Caco-2 (cell line): Measurements from ENCODE around the gene SRP9. TPM values are rescaled to one million over a fixed set of nuclear protein-coding genes. Genes with fewer than 3 reads are reported as not detected.
"Not testable (repeated sequence)": the region's sequence is repeated elsewhere in the genome, so short reads cannot be mapped to it uniquely, and the experiment has no call there.

Experiments used
- BruUV-seq: library from RNA; stranded (reverse); fragments of 400-500 nt; replicated peaks from 2 replicates; lab custom pipeline; 2021; lab: Mats Ljungman, UMichigan
- CTCF ChIA-PET: fragments of 300-600 bp; sonication (Branson Sonifier 250); formaldehyde crosslinking; loops from one replicate; lab custom pipeline; 2022; ENCODE audit warnings: antibody characterized with exemption; lab: Charles Lee
- POLR2A ChIA-PET: fragments of 300-600 bp; sonication (Branson Sonifier 250); formaldehyde crosslinking; loops from one replicate; lab custom pipeline; 2022; ENCODE audit warnings: antibody characterized with exemption; lab: Charles Lee
- DNase-seq, 2 experiments: peaks; one replicate each; pipeline versions ENCODE4 v3.0.0 to v3.0.0-alpha.2; 2020 to 2022
- H3K27me3 ChIP-seq: replicated peaks from 2 replicates; pipeline ENCODE4 v1.6.0; 2011; ENCODE audit warnings: low read length; ENCODE audit not compliant: control insufficient read depth, insufficient read depth
- H3K36me3 ChIP-seq: 2 replicates; pipeline ENCODE4 v1.5.1; 2011; ENCODE audit warnings: low read length; ENCODE audit not compliant: control insufficient read depth, insufficient read depth
- H3K4me1 ChIP-seq: fragments of 250-450 bp; sonication (Bioruptor Pico); 2 replicates; pipeline ENCODE4 v1.5.1; 2020; ENCODE audit warnings: mild to moderate bottlenecking
- H3K4me3 ChIP-seq: 2 replicates; pipeline ENCODE4 v1.5.1; 2011; ENCODE audit warnings: low read depth, mild to moderate bottlenecking, control low read depth, low read length
- H3K9me3 ChIP-seq: fragments of 250-450 bp; sonication (Bioruptor Pico); 2 replicates; pipeline ENCODE4 v1.5.1; 2020; ENCODE audit warnings: mild to moderate bottlenecking, moderate library complexity
- H3K27ac Mint-ChIP-seq: one replicate; pipeline ENCODE4 v1.8.0; 2022; ENCODE audit warnings: mixed read lengths; ENCODE audit not compliant: unreplicated experiment
- H3K27me3 Mint-ChIP-seq: one replicate; pipeline ENCODE4 v1.8.0; 2022; ENCODE audit warnings: mixed read lengths; ENCODE audit not compliant: insufficient read depth, unreplicated experiment
- H3K36me3 Mint-ChIP-seq: one replicate; pipeline ENCODE4 v1.8.0; 2022; ENCODE audit warnings: mild to moderate bottlenecking, mixed read lengths; ENCODE audit not compliant: insufficient read depth, unreplicated experiment
- H3K4me1 Mint-ChIP-seq: one replicate; pipeline ENCODE4 v1.8.0; 2022; ENCODE audit warnings: low read depth, mixed read lengths; ENCODE audit not compliant: unreplicated experiment
- H3K4me3 Mint-ChIP-seq: one replicate; pipeline ENCODE4 v1.8.0; 2022; ENCODE audit warnings: mild to moderate bottlenecking, moderate library complexity, mixed read lengths; ENCODE audit not compliant: unreplicated experiment
- H3K9me3 Mint-ChIP-seq: one replicate; pipeline ENCODE4 v1.8.0; 2022; ENCODE audit warnings: mixed read lengths; ENCODE audit not compliant: unreplicated experiment
- CTCF ChIP-seq, 2 experiments: fragments of 200-600 bp in 1 of 2; IDR thresholded peaks; 1 replicate in 1 of 2; 2 replicates in 1 of 2; pipeline versions ENCODE4 v1.5.1 to v1.8.0; 2011 to 2022; ENCODE audit warnings: antibody characterized with exemption in 1 of 2, control low read depth in 1 of 2, inconsistent platforms in 1 of 2, low read depth in 1 of 2, low read length in 1 of 2, mild to moderate bottlenecking in 1 of 2, moderate library complexity in 1 of 2; ENCODE audit not compliant: insufficient read depth in 1 of 2, severe bottlenecking in 1 of 2, unreplicated experiment in 1 of 2
- intact Hi-C: fragments of 100-400 bp; cut with micrococcal nuclease; formaldehyde crosslinking; loops from one replicate; pipeline ENCODE4 v1.10.0; 2022; ENCODE audit not compliant: unreplicated experiment
- total RNA-seq: library from RNA; stranded (reverse); gene quantifications from 2 replicates; pipeline ENCODE4 v1.2.3, GENCODE V29; 2022

Gene SRP9
- total RNA-seq, 1 experiment from 2014 or later: 261 TPM

GRCh38 chr1:225806249-225806648 lies 28.6 kb downstream of the SRP9 start:
- BruUV-seq: no TSS peak
- no peak overlapping the region for H3K27ac Mint-ChIP-seq
- intact Hi-C loops: no loop called here
- H3K36me3 ChIP-seq: no peaks in the 10 kb centered on the region
- no peaks in the 10 kb centered on the region for H3K9me3 Mint-ChIP-seq
- H3K27me3 ChIP-seq: no peaks in the 10 kb centered on the region
- H3K36me3 Mint-ChIP-seq: peaks cover 8% of the 10 kb centered on the region
- ChIA-PET CTCF (no interaction called here), POLR2A (interaction anchor here (0.6 kb wide), 1 partner anchor 214 kb away, joined by 3 read pairs; no protein-coding TSS in a partner anchor)
- no peaks in the 10 kb centered on the region for H3K9me3 ChIP-seq
- no peaks in the 10 kb centered on the region for H3K27me3 Mint-ChIP-seq
- peaks cover 5% of the 10 kb centered on the region for H3K4me1 ChIP-seq
- H3K4me3 ChIP-seq: no peak overlapping the region
- H3K4me3 Mint-ChIP-seq: no peak overlapping the region
- peaks cover 6% of the 10 kb centered on the region for H3K4me1 Mint-ChIP-seq
- TF ChIP-seq CTCF (IDR thresholded peaks at IDR 0.05; ENCODE audit: insufficient read depth in 1 of 2, low read depth in 1 of 2, low read length in 1 of 2, severe bottlenecking in 1 of 2, unreplicated experiment in 1 of 2): no peak
- no peak for DNase-seq

- BruUV-seq, H3K27me3 ChIP-seq, H3K9me3 Mint-ChIP-seq, intact Hi-C loops, H3K36me3 Mint-ChIP-seq, DNase-seq, CTCF ChIA-PET, H3K4me3 Mint-ChIP-seq, H3K27me3 Mint-ChIP-seq, H3K27ac Mint-ChIP-seq, H3K9me3 ChIP-seq, H3K4me3 ChIP-seq, H3K36me3 ChIP-seq: not testable (repeated sequence)
- peaks cover 10% of the 10 kb centered on the region for H3K4me1 ChIP-seq
- POLR2A ChIA-PET: interaction anchor here (0.6 to 0.7 kb wide), 2 partner anchors 8 to 214 kb away, joined by 3 to 5 read pairs; no protein-coding TSS in a partner anchor
- H3K4me1 Mint-ChIP-seq: peaks cover 10% of the 10 kb centered on the region
Measured at GRCh38 chr1:225806736-225807135, 29.1 kb downstream of the SRP9 start.

- DNase-seq: no peak
- no peak overlapping the region for H3K27ac Mint-ChIP-seq
- H3K4me1 ChIP-seq: peaks cover 21% of the 10 kb centered on the region
- no peak for TF ChIP-seq CTCF (IDR thresholded peaks at IDR 0.05; ENCODE audit: insufficient read depth in 1 of 2, low read depth in 1 of 2, low read length in 1 of 2, severe bottlenecking in 1 of 2, unreplicated experiment in 1 of 2)
- no peaks in the 10 kb centered on the region for H3K27me3 ChIP-seq
- no peaks in the 10 kb centered on the region for H3K27me3 Mint-ChIP-seq
- CTCF ChIA-PET: interaction anchor here (1.5 kb wide), 1 partner anchor 30 kb away, joined by 6 read pairs; the partner anchor contains the start of gene SRP9
- H3K4me3 ChIP-seq: no peak overlapping the region
- no TSS peak for BruUV-seq
- peaks cover 19% of the 10 kb centered on the region for H3K4me1 Mint-ChIP-seq
- no peaks in the 10 kb centered on the region for H3K9me3 Mint-ChIP-seq
- H3K4me3 Mint-ChIP-seq: no peak overlapping the region
- H3K36me3 Mint-ChIP-seq: peaks cover 12% of the 10 kb centered on the region
- POLR2A ChIA-PET: no interaction called here
- H3K9me3 ChIP-seq: no peaks in the 10 kb centered on the region
- intact Hi-C loops: no loop called here
- H3K36me3 ChIP-seq: no peaks in the 10 kb centered on the region
Measured at GRCh38 chr1:225808136-225808535, 30.5 kb downstream of the SRP9 start.
